Pancreas (tissue), 10 donors: Measurements from ENCODE around the gene SPAG16. TPM values are rescaled to one million over a fixed set of nuclear protein-coding genes. Genes with fewer than 3 reads are reported as not detected.

Experiments used
- ATAC-seq, 4 donors: fragments of 200-7000 bp; cut with Tn5 transposase; one replicate each; pipeline versions ENCODE4 v1.8.0 to v1.9.1; 2020; ENCODE audit warnings: mild to moderate bottlenecking in 4 of 4, moderate library complexity in 4 of 4
- DNase-seq, 6 donors: peaks; one replicate each; pipeline ENCODE4 v3.0.0-alpha.2; 2020
- FAIRE-seq: peaks from 2 replicates; lab custom pipeline; 2012; peaks lifted over from hg19 to GRCh38; lab: Jason Lieb, UNC
- H3K27ac ChIP-seq, 4 donors: fragments of 200-600 bp; sonication (generic); 1 replicate in 3 of 4; 2 replicates in 1 of 4; pipeline versions ENCODE4 v1.5.0 to v1.8.0; 2020
- H3K27me3 ChIP-seq, 4 donors: fragments of 200-600 bp; one replicate each; pipeline ENCODE4 v1.8.0; 2021
- H3K36me3 ChIP-seq, 3 donors: fragments of 200-600 bp; sonication (generic) in 1 of 3; one replicate each; pipeline versions ENCODE4 v1.5.0 to v1.8.0; 2020 to 2021
- H3K4me1 ChIP-seq, 3 donors: fragments of 200-600 bp; one replicate each; pipeline ENCODE4 v1.8.0; 2021
- H3K4me3 ChIP-seq, 4 donors: fragments of 200-600 bp; sonication (generic) in 2 of 4; one replicate each; pipeline versions ENCODE4 v1.5.0 to v1.8.0; 2020 to 2021
- H3K9me3 ChIP-seq, 4 donors: fragments of 200-600 bp; one replicate each; pipeline ENCODE4 v1.8.0; 2021
- CTCF ChIP-seq, 4 donors: fragments of 200-600 bp; sonication (generic) in 3 of 4; IDR thresholded peaks; one replicate each; pipeline versions ENCODE4 v1.5.0 to v1.8.0; 2021; ENCODE audit warnings: antibody characterized with exemption in 4 of 4
- WGBS, 2 donors: extraction: QIAGEN DNeasy Blood & Tissue Kit; methylation state at CpG; one replicate each; pipeline ENCODE4 v1.1.7; 2013; 5-methylcytosine and 5-hydroxymethylcytosine counted together
- intact Hi-C, 3 donors: fragments of 100-400 bp; cut with DNase I; formaldehyde crosslinking; loops; one replicate each; pipeline versions ENCODE4 v1.11.1 to v1.14.2; 2022
- polyA plus RNA-seq, 2 donors: library from polyadenylated mRNA; stranded (reverse); fragments of 200-250 nt; gene quantifications; one replicate each; pipeline ENCODE4 v1.2.3, GENCODE V29; 2013
- total RNA-seq, 6 donors: library from RNA; stranded (reverse); fragmentation: NEBNext Ultra II Directional in 4 of 6; extraction: Animal tissue kit (Norgen Biotek cat#: 25700) in 4 of 6; gene quantifications; one replicate each; pipeline versions ENCODE4 v1.2.1 to v1.2.4, GENCODE V29; 2021 to 2023
- donor health status: healthy with polysubstance abuse.
- donor health status: DM: no; HTN: no; CAD: no; lungs with moderate emphysema.
- donor health status: DM: no; HTN: no; CAD: no.
- donor health status: control.
- donor health status: control.
- donor health status: Bipolar disorder and iron deficiency.
- donor health status: DM: yes; HTN: yes; CAD: no.
- donor health status: DM: no; HTN: no; CAD: no.
- donor health status: DM: no; HTN: no; CAD: no.
- donor health status: DM: yes; HTN: yes; CAD: no.

Gene SPAG16
- total and polyA plus RNA-seq, 8 donors = 9.7 to 25.7 (median 11.7) TPM

GRCh38 chr2:213561759-213562158, 277.5 kb downstream of the SPAG16 start:
- WGBS, 2 donors = 78 to 86% methylated on average over 3 of the region's 3 CpGs
- ATAC-seq = no peak
- no peaks in the 10 kb centered on the region for H3K36me3 ChIP-seq
- TF ChIP-seq CTCF (IDR thresholded peaks at IDR 0.05) = no peak
- no peaks in the 10 kb centered on the region for H3K9me3 ChIP-seq
- H3K4me3 ChIP-seq = no peak overlapping the region
- DNase-seq = no peak
- no peaks in the 10 kb centered on the region for H3K4me1 ChIP-seq
- intact Hi-C loops = no loop called here
- no peaks in the 10 kb centered on the region for H3K27me3 ChIP-seq
- H3K27ac ChIP-seq = no peak overlapping the region
- no peak for FAIRE-seq

- Histone ChIP-seq H3K27ac (no peak overlapping the region), H3K36me3 (no peaks in the 10 kb centered on the region), H3K4me1 (no peaks in the 10 kb centered on the region), H3K9me3 (no peaks in the 10 kb centered on the region), H3K4me3 (no peak overlapping the region), H3K27me3 (no peaks in the 10 kb centered on the region)
- 66 to 70% methylated on average over 8 of the region's 8 CpGs for WGBS, 2 donors
- FAIRE-seq = no peak
- ATAC-seq = no peak
- no peak for DNase-seq
- no peak for TF ChIP-seq CTCF (IDR thresholded peaks at IDR 0.05)
- intact Hi-C loops = no loop called here
Observed at GRCh38 chr2:213562539-213563180, 278.4 kb downstream of the SPAG16 start.

- intact Hi-C loops = no loop called here
- ATAC-seq (no peak), DNase-seq (no peak), FAIRE-seq (no peak)
- H3K27ac ChIP-seq = no peak overlapping the region
- H3K9me3 ChIP-seq = no peaks in the 10 kb centered on the region
- H3K4me1 ChIP-seq = no peaks in the 10 kb centered on the region
- H3K27me3 ChIP-seq = no peaks in the 10 kb centered on the region
- H3K36me3 ChIP-seq = no peaks in the 10 kb centered on the region
- TF ChIP-seq CTCF (IDR thresholded peaks at IDR 0.05) = no peak
- no peak overlapping the region for H3K4me3 ChIP-seq
Observed at GRCh38 chr2:213566846-213567245, 282.6 kb downstream of the SPAG16 start.

- Histone ChIP-seq H3K27me3 (no peaks in the 10 kb centered on the region), H3K9me3 (no peaks in the 10 kb centered on the region), H3K4me1 (no peaks in the 10 kb centered on the region), H3K27ac (no peak overlapping the region), H3K4me3 (no peak overlapping the region), H3K36me3 (no peaks in the 10 kb centered on the region)
- no peak for ATAC-seq
- intact Hi-C loops = no loop called here
- TF ChIP-seq CTCF (IDR thresholded peaks at IDR 0.05) = no peak
- 91 to 93% methylated on average over 1 of the region's 1 CpG for WGBS, 2 donors
- DNase-seq = no peak
- FAIRE-seq = no peak
Observed at GRCh38 chr2:213609570-213610170, 325.4 kb downstream of the SPAG16 start.

GRCh38 chr2:213627054-213627710, 342.9 kb downstream of the SPAG16 start:
- TF ChIP-seq CTCF (IDR thresholded peaks at IDR 0.05) = no peak
- H3K27me3 ChIP-seq = no peaks in the 10 kb centered on the region
- ATAC-seq (no peak), DNase-seq (no peak), FAIRE-seq (no peak)
- intact Hi-C loops = no loop called here
- no peak overlapping the region for H3K27ac ChIP-seq
- 66 to 70% methylated on average over 5 of the region's 5 CpGs for WGBS, 2 donors
- no peaks in the 10 kb centered on the region for H3K9me3 ChIP-seq
- H3K4me3 ChIP-seq = no peak overlapping the region
- no peaks in the 10 kb centered on the region for H3K4me1 ChIP-seq
- no peaks in the 10 kb centered on the region for H3K36me3 ChIP-seq
